Progenitor cell of endocrine pancreas (in vitro differentiated cells): ENCODE data around the gene PPARA. TPM values are rescaled to one million over a fixed set of nuclear protein-coding genes. Genes with fewer than 3 reads are reported as not detected.

Source experiments
- DNase-seq: peaks from one replicate; pipeline ENCODE4 v3.0.0; 2021; ENCODE audit warnings: low spot score; ENCODE audit not compliant: unreplicated experiment
- H3K27ac Mint-ChIP-seq: 2 replicates; pipeline ENCODE4 v1.8.0; 2021; ENCODE audit warnings: mild to moderate bottlenecking, moderate library complexity, mixed read lengths
- H3K27me3 Mint-ChIP-seq: 2 replicates; pipeline ENCODE4 v1.8.0; 2021; ENCODE audit warnings: mixed read lengths
- H3K36me3 Mint-ChIP-seq: 2 replicates; pipeline ENCODE4 v1.8.0; 2022; ENCODE audit warnings: mixed read lengths; ENCODE audit not compliant: insufficient read depth
- H3K4me1 Mint-ChIP-seq: 2 replicates; pipeline ENCODE4 v1.8.0; 2021; ENCODE audit warnings: low read depth, mixed read lengths
- H3K4me3 Mint-ChIP-seq: 2 replicates; pipeline ENCODE4 v1.8.0; 2021; ENCODE audit warnings: low read depth, mild to moderate bottlenecking, moderate library complexity, mixed read lengths
- H3K9me3 Mint-ChIP-seq: 2 replicates; pipeline ENCODE4 v1.8.0; 2021; ENCODE audit warnings: low read depth, mixed read lengths
- total RNA-seq: library from RNA; stranded (reverse); gene quantifications from 2 replicates; pipeline ENCODE4 v1.2.1, GENCODE V29; 2021
- TF ChIP-seq, protein P1 (sequence below): fragments of 200-600 bp; sonication (generic); IDR thresholded peaks from one replicate; pipeline ENCODE4 v1.5.0; 2021; ENCODE audit warnings: antibody characterized with exemption, mild to moderate bottlenecking; ENCODE audit not compliant: unreplicated experiment

PPARA gene
- total RNA-seq, 1 donor from 2014 or later = 33.5 TPM

DNA sequence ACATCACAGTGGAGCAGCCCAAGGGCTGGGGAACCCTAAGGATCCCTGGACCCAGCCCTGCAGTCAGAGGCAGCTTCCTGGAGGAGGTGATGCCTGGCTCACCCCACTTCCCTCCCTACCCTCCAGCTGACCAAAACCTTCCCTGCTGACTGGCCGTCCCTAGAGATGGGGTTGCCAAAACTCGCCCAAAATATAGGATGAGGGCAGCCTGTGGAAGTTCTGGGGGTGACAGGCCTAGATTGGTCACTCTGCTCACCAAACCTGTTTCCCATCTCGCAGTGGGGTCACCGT, 35.0 kb upstream of the PPARA start:
- TF ChIP-seq, protein P1, sequence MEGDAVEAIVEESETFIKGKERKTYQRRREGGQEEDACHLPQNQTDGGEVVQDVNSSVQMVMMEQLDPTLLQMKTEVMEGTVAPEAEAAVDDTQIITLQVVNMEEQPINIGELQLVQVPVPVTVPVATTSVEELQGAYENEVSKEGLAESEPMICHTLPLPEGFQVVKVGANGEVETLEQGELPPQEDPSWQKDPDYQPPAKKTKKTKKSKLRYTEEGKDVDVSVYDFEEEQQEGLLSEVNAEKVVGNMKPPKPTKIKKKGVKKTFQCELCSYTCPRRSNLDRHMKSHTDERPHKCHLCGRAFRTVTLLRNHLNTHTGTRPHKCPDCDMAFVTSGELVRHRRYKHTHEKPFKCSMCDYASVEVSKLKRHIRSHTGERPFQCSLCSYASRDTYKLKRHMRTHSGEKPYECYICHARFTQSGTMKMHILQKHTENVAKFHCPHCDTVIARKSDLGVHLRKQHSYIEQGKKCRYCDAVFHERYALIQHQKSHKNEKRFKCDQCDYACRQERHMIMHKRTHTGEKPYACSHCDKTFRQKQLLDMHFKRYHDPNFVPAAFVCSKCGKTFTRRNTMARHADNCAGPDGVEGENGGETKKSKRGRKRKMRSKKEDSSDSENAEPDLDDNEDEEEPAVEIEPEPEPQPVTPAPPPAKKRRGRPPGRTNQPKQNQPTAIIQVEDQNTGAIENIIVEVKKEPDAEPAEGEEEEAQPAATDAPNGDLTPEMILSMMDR = no peak
- no peaks in the 10 kb centered on the region for H3K36me3 Mint-ChIP-seq
- peaks cover 5% of the 10 kb centered on the region for H3K27me3 Mint-ChIP-seq
- no peak for DNase-seq
- no peak overlapping the region for H3K27ac Mint-ChIP-seq
- no peak overlapping the region for H3K4me3 Mint-ChIP-seq
- H3K9me3 Mint-ChIP-seq = no peaks in the 10 kb centered on the region
- no peaks in the 10 kb centered on the region for H3K4me1 Mint-ChIP-seq

DNA sequence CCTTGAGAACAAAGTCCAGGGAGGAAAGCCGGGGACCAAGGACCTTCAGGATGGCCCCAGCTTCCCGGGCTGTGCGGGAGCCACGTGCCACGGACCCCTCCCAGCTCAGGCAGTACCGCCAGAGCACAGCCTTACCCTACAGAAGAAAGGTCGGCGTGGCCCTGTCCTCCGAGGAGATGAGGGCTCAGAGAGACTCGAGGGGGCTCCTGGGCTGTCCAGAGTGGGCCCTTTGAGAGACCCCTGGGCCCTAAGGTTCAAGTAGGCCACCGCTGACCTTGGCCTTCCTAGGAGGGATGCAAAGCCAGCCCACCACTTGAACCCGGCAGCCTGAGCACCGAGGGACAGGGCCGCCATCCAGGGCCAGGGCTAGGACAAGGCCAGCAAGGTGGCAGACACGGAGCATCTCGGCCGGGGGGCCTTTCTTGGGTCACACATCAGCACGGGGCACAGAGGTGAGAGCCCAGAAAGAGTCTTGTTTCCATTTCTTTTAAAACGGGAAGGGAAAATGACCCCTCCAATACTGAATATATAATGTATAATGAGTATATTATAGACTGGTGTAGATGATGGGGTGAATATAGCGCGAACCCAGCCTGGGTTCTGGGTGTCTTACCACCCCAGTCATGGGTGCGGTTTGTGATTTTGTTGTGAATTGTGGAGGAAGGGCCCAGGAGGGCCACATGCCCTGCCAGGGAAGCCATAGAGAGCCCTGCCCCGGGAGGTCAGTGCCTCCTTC, 34.4 kb upstream of the PPARA start:
- H3K4me1 Mint-ChIP-seq = no peaks in the 10 kb centered on the region
- H3K27ac Mint-ChIP-seq = no peak overlapping the region
- no peaks in the 10 kb centered on the region for H3K36me3 Mint-ChIP-seq

DNA sequence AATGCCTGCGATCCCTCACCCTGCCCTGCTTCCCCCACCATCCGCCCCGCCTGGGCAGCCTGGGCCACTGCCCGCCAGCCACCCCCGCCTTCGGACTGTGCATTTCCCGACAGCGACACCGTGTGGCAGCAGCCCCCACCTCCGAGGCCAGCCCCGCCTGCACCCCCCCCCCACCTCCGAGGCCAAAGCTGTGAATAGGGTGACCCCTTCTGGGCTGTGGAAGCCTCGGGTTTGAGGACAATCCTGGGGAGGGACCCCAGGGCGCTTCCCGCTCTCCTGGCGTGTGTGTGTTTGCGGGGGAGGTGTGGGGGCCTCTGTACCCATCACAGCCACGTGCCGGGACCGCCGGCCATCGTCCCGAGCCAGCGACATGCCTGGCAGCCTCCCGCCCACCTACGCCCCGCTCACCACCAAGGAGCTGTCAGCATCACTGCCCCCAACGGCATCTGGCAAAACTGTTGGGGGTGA, 33.8 kb upstream of the PPARA start:
- DNase-seq = peak; percentile 90
- Mint-ChIP-seq H3K4me3 (no peak overlapping the region), H3K27ac (no peak overlapping the region)

More for the DNA sequence above, 34.4 kb upstream of the PPARA start:
- peaks cover 5% of the 10 kb centered on the region for H3K27me3 Mint-ChIP-seq
- H3K4me3 Mint-ChIP-seq = no peak overlapping the region
- no peak for DNase-seq
- no peaks in the 10 kb centered on the region for H3K9me3 Mint-ChIP-seq
- TF ChIP-seq, protein P1 = no peak

DNA sequence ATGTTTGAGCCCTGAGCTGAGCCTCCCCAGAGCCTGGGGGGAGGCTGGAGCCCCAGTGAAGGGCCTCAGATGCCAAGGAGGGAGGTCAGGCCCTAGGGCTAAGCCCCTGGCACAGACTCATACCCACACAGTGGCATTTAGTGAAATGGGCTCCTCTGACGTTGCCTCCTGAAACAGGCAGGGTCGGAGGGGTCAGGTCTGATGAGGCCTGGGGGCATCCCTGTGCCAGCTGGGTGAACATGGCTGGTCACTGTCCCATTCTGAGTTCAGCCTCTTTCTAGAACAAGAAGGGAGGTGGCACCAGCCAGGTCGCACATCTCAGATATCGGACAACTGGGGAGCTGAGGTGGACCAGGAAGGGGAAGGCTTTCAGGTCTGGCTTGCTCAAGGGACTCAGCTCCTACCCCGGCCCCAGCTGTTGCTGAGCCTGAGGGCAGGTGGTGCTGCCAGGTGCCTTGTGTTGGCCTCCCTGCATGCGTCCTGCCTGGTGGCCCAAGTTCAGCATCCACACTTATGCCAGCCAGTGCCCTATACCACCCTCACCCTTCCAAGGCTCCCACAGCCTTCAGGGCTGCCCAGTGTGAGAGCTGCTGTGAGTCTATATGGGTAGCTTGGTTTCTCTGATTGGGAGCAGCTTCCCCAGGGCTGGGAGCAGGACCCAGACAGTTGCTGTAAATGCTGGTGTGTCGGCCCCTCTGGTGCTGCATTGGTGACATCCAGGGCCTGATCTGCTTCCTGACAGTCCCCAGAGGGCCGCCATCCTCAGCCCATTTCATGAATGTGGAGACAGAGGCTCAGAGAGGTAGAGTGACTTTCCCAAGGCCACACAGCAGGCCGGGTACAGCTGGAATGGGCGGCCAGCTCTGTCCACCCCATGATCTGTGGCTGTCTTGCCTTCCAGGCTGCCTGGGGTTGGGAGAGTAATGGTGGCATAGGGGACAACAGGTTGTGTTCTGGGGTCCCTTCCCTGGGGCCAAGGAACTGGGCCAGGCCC, 32.8 kb upstream of the PPARA start:
- Mint-ChIP-seq H3K9me3 (no peaks in the 10 kb centered on the region), H3K36me3 (no peaks in the 10 kb centered on the region), H3K27ac (no peak overlapping the region), H3K4me3 (no peak overlapping the region), H3K27me3 (peaks cover 5% of the 10 kb centered on the region), H3K4me1 (no peaks in the 10 kb centered on the region)
- DNase-seq = no peak
- TF ChIP-seq, protein P1 = no peak

More for the DNA sequence above, 33.8 kb upstream of the PPARA start:
- peaks cover 5% of the 10 kb centered on the region for H3K27me3 Mint-ChIP-seq
- H3K36me3 Mint-ChIP-seq = no peaks in the 10 kb centered on the region
- TF ChIP-seq, protein P1 = peak; percentile 72
- no peaks in the 10 kb centered on the region for H3K4me1 Mint-ChIP-seq
- H3K9me3 Mint-ChIP-seq = no peaks in the 10 kb centered on the region

DNA sequence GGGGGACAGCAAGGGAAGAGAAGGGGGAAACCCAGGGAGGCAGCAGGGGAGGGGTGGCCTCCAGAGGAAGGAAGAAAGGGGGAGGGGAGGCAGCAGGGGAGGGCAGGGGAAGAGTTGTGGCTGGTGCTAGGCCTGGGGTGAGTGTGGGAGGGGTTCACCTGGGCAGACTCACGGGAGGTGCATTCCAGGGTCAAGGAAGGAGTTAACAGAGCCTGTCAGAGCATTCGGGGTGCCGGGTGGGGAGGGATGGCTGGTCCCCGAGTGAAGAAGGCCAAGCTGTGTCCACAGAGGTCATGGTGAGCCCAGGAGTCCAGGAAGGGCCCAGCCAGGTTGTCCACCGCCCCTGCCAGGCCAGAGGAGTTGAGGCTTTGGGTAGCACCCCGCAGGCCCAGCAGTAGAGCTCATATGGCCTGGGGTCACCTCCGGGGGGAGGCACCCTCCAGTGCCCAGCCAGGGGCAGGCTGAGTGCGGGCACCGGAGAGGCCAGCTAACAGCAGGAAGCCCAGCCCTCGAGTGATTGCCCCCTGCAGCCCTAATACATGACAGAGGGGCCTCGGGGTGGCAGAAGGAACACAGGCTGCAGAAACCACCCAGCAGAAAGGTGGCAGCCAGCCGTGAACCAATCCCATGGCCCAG, 31.1 kb upstream of the PPARA start:
- DNase-seq = no peak
- Mint-ChIP-seq H3K36me3 (no peaks in the 10 kb centered on the region), H3K4me1 (no peaks in the 10 kb centered on the region), H3K9me3 (no peaks in the 10 kb centered on the region), H3K27me3 (peaks cover 5% of the 10 kb centered on the region), H3K27ac (no peak overlapping the region), H3K4me3 (no peak overlapping the region)
- TF ChIP-seq, protein P1 = no peak
